ENCODE measurements around the gene FOXP4. TPM values are rescaled to one million over a fixed set of nuclear protein-coding genes. Genes with fewer than 3 reads are reported as not detected.

The FOXP4 gene
- total and polyA plus RNA-seq, 2 experiments from 2014 or later, result 1.1 to 3.9 TPM

GRCh38 chr6:41579088-41579610, 33.0 kb downstream of the FOXP4 start:
- H3K79me2 ChIP-seq (ENCODE audit: insufficient read depth), result no peaks in the 10 kb centered on the region
- H3K4me3 ChIP-seq, result no peak overlapping the region
- TF ChIP-seq EZH2 (IDR thresholded peaks at IDR 0.05; ENCODE audit: insufficient read depth, poor library complexity, severe bottlenecking) (no peak), EZH2phosphoT487 (IDR thresholded peaks at IDR 0.05; ENCODE audit: insufficient read depth, low read depth) (no peak)
- WGBS, 2 experiments (ENCODE audit: low coverage in 1 of 2, low lambda C conversion rate in 2 of 2, missing lambda C conversion rate in 2 of 2), result 60 to 63% methylated on average over 3 of the region's 3 CpGs
- peaks cover 16% of the 10 kb centered on the region; the same call in 1 of the 2 replicates for H3F3A ChIP-seq (ENCODE audit: insufficient read depth)
- H3K4me1 ChIP-seq (ENCODE audit: insufficient read depth), result peaks cover 20% of the 10 kb centered on the region
- H3K27ac ChIP-seq, result no peak overlapping the region
- H3K27me3 ChIP-seq (replicated peaks; ENCODE audit: insufficient read depth), result no peaks in the 10 kb centered on the region
- DNase-seq, result no peak
- no peak overlapping the region for H3K4me2 ChIP-seq (ENCODE audit: unreplicated experiment)
- H2AFZ ChIP-seq, result no peak overlapping the region
- H4K20me1 ChIP-seq (ENCODE audit: insufficient read depth), result no peaks in the 10 kb centered on the region
- no peaks in the 10 kb centered on the region for H3K9me2 ChIP-seq (ENCODE audit: insufficient read depth)
- no peak overlapping the region for H3K9ac ChIP-seq
- in situ Hi-C loops (cut with MboI), result loop anchor here (25.0 kb wide), 1 partner anchor 167 kb away; no protein-coding TSS in a partner anchor
- H3K36me3 ChIP-seq (ENCODE audit: low read depth), result no peaks in the 10 kb centered on the region
- no peaks in the 10 kb centered on the region for H3K9me3 ChIP-seq (ENCODE audit: low read depth)

- Histone ChIP-seq H3K4me1 (ENCODE audit: insufficient read depth) (peaks cover 20% of the 10 kb centered on the region), H3K9me2 (ENCODE audit: insufficient read depth) (no peaks in the 10 kb centered on the region), H3K9me3 (ENCODE audit: low read depth) (no peaks in the 10 kb centered on the region), H3K4me3 (no peak overlapping the region), H3K4me2 (ENCODE audit: unreplicated experiment) (no peak overlapping the region), H4K20me1 (ENCODE audit: insufficient read depth) (no peaks in the 10 kb centered on the region), H3K36me3 (ENCODE audit: low read depth) (no peaks in the 10 kb centered on the region), H3K9ac (no peak overlapping the region), H3K79me2 (ENCODE audit: insufficient read depth) (no peaks in the 10 kb centered on the region), H3F3A (ENCODE audit: insufficient read depth) (peaks cover 16% of the 10 kb centered on the region; the same call in 1 of the 2 replicates), H2AFZ (no peak overlapping the region), H3K27ac (no peak overlapping the region), H3K27me3 (replicated peaks; ENCODE audit: insufficient read depth) (no peaks in the 10 kb centered on the region)
- 81 to 89% methylated on average over 7 of the region's 7 CpGs for WGBS, 2 experiments (ENCODE audit: low coverage in 1 of 2, low lambda C conversion rate in 2 of 2, missing lambda C conversion rate in 2 of 2)
- TF ChIP-seq EZH2 (IDR thresholded peaks at IDR 0.05; ENCODE audit: insufficient read depth, poor library complexity, severe bottlenecking), result no peak
- TF ChIP-seq EZH2phosphoT487 (IDR thresholded peaks at IDR 0.05; ENCODE audit: insufficient read depth, low read depth), result no peak
- DNase-seq, result no peak
- in situ Hi-C loops (cut with MboI), result loop anchor here (25.0 kb wide), 1 partner anchor 168 kb away; no protein-coding TSS in a partner anchor
These were observed 34.5 kb downstream of the FOXP4 start for GRCh38 chr6:41580690-41581089.

GRCh38 chr6:41581381-41581991, 35.3 kb downstream of the FOXP4 start:
- in situ Hi-C loops (cut with MboI), result loop anchor here (25.0 kb wide), 1 partner anchor 169 kb away; no protein-coding TSS in a partner anchor
- Histone ChIP-seq H3K9me3 (ENCODE audit: low read depth) (no peaks in the 10 kb centered on the region), H3K27ac (peak overlapping the region; percentile 47), H3K9me2 (ENCODE audit: insufficient read depth) (no peaks in the 10 kb centered on the region), H3K4me2 (ENCODE audit: unreplicated experiment) (peak overlapping the region; percentile 26), H3K79me2 (ENCODE audit: insufficient read depth) (no peaks in the 10 kb centered on the region), H3K36me3 (ENCODE audit: low read depth) (no peaks in the 10 kb centered on the region), H3F3A (ENCODE audit: insufficient read depth) (peaks cover 16% of the 10 kb centered on the region; the same call in 1 of the 2 replicates), H4K20me1 (ENCODE audit: insufficient read depth) (no peaks in the 10 kb centered on the region), H2AFZ (no peak overlapping the region), H3K4me1 (ENCODE audit: insufficient read depth) (peaks cover 20% of the 10 kb centered on the region), H3K4me3 (no peak overlapping the region), H3K27me3 (replicated peaks; ENCODE audit: insufficient read depth) (no peaks in the 10 kb centered on the region), H3K9ac (peak overlapping the region; percentile 49)
- TF ChIP-seq EZH2phosphoT487 (IDR thresholded peaks at IDR 0.05; ENCODE audit: insufficient read depth, low read depth) (no peak), EZH2 (IDR thresholded peaks at IDR 0.05; ENCODE audit: insufficient read depth, poor library complexity, severe bottlenecking) (no peak)
- 43 to 44% methylated on average over 11 to 12 of the region's 12 CpGs for WGBS, 2 experiments (ENCODE audit: low coverage in 1 of 2, low lambda C conversion rate in 2 of 2, missing lambda C conversion rate in 2 of 2)
- DNase-seq, result peak; percentile 92

- DNase-seq, result no peak
- Histone ChIP-seq H3K27ac (no peak overlapping the region), H3K9me2 (ENCODE audit: insufficient read depth) (no peaks in the 10 kb centered on the region), H3K4me1 (ENCODE audit: insufficient read depth) (peaks cover 20% of the 10 kb centered on the region), H3K4me2 (ENCODE audit: unreplicated experiment) (no peak overlapping the region), H4K20me1 (ENCODE audit: insufficient read depth) (no peaks in the 10 kb centered on the region), H3K27me3 (replicated peaks; ENCODE audit: insufficient read depth) (no peaks in the 10 kb centered on the region), H2AFZ (no peak overlapping the region), H3F3A (ENCODE audit: insufficient read depth) (peaks cover 16% of the 10 kb centered on the region; the same call in 1 of the 2 replicates), H3K36me3 (ENCODE audit: low read depth) (no peaks in the 10 kb centered on the region), H3K9me3 (ENCODE audit: low read depth) (no peaks in the 10 kb centered on the region), H3K4me3 (no peak overlapping the region), H3K9ac (no peak overlapping the region), H3K79me2 (ENCODE audit: insufficient read depth) (no peaks in the 10 kb centered on the region)
- WGBS, 2 experiments (ENCODE audit: low coverage in 1 of 2, low lambda C conversion rate in 2 of 2, missing lambda C conversion rate in 2 of 2), result 91 to 92% methylated on average over 5 of the region's 5 CpGs
- in situ Hi-C loops (cut with MboI), result loop anchor here (25.0 kb wide), 1 partner anchor 170 kb away; no protein-coding TSS in a partner anchor
- TF ChIP-seq EZH2phosphoT487 (IDR thresholded peaks at IDR 0.05; ENCODE audit: insufficient read depth, low read depth), result no peak
- no peak for TF ChIP-seq EZH2 (IDR thresholded peaks at IDR 0.05; ENCODE audit: insufficient read depth, poor library complexity, severe bottlenecking)
These were observed 36.4 kb downstream of the FOXP4 start for GRCh38 chr6:41582540-41582939.
